ENCODE results near the gene ANXA2.

ANXA2 gene

DNA sequence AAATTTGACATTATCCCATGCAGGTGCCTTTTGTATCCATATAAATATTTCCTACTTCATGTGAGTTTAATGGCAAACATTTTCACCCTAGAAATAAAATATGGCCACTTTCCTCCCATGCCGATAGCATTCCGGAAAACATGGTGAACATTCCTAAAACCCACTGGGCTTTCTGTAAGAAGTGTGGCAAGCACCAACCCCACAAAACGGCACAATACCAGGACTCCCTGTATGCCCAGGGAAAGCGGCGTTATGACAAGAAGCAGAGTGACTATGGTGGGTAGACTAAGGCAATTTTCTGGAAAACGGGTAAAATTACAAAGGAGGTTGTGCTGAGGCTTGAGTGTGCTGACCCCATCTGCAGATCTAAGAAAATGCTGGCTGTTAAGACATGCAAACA, 7.6 kb downstream of the ANXA2 start:
- CTCF ChIA-PET, result no interaction called here

DNA sequence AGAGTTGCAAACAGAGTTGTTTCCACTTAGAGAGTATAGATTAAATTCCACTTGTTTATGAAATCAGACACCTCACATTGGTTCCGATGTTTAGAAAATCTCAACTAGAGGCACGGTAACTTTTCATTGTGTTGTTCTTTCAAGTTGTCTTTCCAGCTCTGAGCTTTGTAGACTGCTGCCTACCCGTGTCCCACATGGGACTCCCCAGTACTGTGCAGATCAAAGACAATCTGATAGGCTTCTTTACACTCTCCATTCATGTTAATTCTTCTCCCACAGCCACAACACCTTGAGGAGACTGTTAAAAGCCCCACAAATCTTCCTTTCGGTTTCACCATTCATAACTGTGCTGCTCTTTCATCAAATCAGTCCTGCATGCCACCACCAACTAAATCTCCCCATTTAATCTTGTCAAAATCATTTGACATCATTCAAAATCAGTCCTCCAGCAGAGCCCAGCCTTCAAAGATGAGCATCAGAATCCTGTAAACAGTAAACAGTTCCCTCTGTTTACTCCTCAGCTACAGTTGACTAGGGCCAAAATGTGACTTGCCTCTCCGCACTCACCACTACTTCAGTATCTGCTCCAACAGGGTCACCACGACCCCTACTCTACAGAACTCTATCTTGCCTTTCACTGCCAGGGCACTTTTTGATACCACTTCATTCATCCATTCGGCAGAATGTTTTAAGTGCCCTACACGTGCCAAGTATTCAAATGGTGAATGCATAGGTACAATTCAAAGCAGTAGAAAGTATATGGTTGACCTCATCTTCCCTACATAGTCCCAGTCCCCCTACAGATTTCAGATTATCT, 8.3 kb downstream of the ANXA2 start:
- no peak overlapping the region for H3K27ac ChIP-seq (ENCODE audit: insufficient read depth in 1 of 2, low read depth in 1 of 2, low read length in 2 of 2, poor library complexity in 1 of 2, severe bottlenecking in 2 of 2)
- H3K4me3 ChIP-seq (ENCODE audit: control insufficient read depth in 1 of 7, extremely low read depth in 1 of 7, insufficient read depth in 4 of 7, low read depth in 2 of 7, low read length in 6 of 7), result no peak overlapping the region
- peaks cover 0 to 4% (median 0%) of the 10 kb centered on the region in 4 experiments for H3K36me3 ChIP-seq (ENCODE audit: control insufficient read depth in 4 of 4, insufficient read depth in 4 of 4, low read length in 3 of 4)
- H3K27me3 ChIP-seq (replicated peaks in 2 of 5; ENCODE audit: control insufficient read depth in 4 of 5, insufficient read depth in 5 of 5, low read length in 4 of 5), result no peaks in the 10 kb centered on the region
- WGBS (ENCODE audit: insufficient coverage), result 96% methylated on average over 6 of the region's 8 CpGs
- CTCF ChIA-PET, result interaction anchor here (0.6 kb wide), 1 partner anchor 150 kb away, joined by 3 read pairs; no protein-coding TSS in a partner anchor
- H3K9me3 ChIP-seq (ENCODE audit: control extremely low read depth in 1 of 5, control insufficient read depth in 4 of 5, insufficient read depth in 2 of 5, low read depth in 1 of 5, low read length in 4 of 5), result no peaks in the 10 kb centered on the region
- POLR2A ChIA-PET, result no interaction called here
- H3K4me1 ChIP-seq (ENCODE audit: control extremely low read depth in 1 of 4, control insufficient read depth in 4 of 4, insufficient read depth in 4 of 4, low read length in 3 of 4), result peaks cover 0 to 1% (median 0%) of the 10 kb centered on the region in 4 experiments
- DNase-seq, result no peak

More for the DNA sequence above, 7.6 kb downstream of the ANXA2 start:
- H3K4me1 ChIP-seq (ENCODE audit: control extremely low read depth in 1 of 4, control insufficient read depth in 4 of 4, insufficient read depth in 4 of 4, low read length in 3 of 4), result peaks cover 0 to 2% (median under 1%) of the 10 kb centered on the region in 4 experiments
- WGBS (ENCODE audit: insufficient coverage), result 97% methylated on average over 6 of the region's 6 CpGs
- POLR2A ChIA-PET, result no interaction called here
- H3K36me3 ChIP-seq (ENCODE audit: control insufficient read depth in 4 of 4, insufficient read depth in 4 of 4, low read length in 3 of 4), result peaks cover 0 to 4% (median 0%) of the 10 kb centered on the region in 4 experiments
- no peak overlapping the region for H3K27ac ChIP-seq (ENCODE audit: insufficient read depth in 1 of 2, low read depth in 1 of 2, low read length in 2 of 2, poor library complexity in 1 of 2, severe bottlenecking in 2 of 2)
- no peaks in the 10 kb centered on the region for H3K9me3 ChIP-seq (ENCODE audit: control extremely low read depth in 1 of 5, control insufficient read depth in 4 of 5, insufficient read depth in 2 of 5, low read depth in 1 of 5, low read length in 4 of 5)
- no peak overlapping the region for H3K4me3 ChIP-seq (ENCODE audit: control insufficient read depth in 1 of 7, extremely low read depth in 1 of 7, insufficient read depth in 4 of 7, low read depth in 2 of 7, low read length in 6 of 7)
- DNase-seq, result no peak
- H3K27me3 ChIP-seq (replicated peaks in 2 of 5; ENCODE audit: control insufficient read depth in 4 of 5, insufficient read depth in 5 of 5, low read length in 4 of 5), result no peaks in the 10 kb centered on the region

GRCh38 chr15:60387321-60387720, 10.5 kb downstream of the ANXA2 start:
- Histone ChIP-seq H3K9me3 (ENCODE audit: control extremely low read depth in 1 of 5, control insufficient read depth in 4 of 5, insufficient read depth in 2 of 5, low read depth in 1 of 5, low read length in 4 of 5) (no peaks in the 10 kb centered on the region), H3K4me3 (ENCODE audit: control insufficient read depth in 1 of 7, extremely low read depth in 1 of 7, insufficient read depth in 4 of 7, low read depth in 2 of 7, low read length in 6 of 7) (no peak overlapping the region), H3K36me3 (ENCODE audit: control insufficient read depth in 4 of 4, insufficient read depth in 4 of 4, low read length in 3 of 4) (peaks cover 0 to 4% (median 0%) of the 10 kb centered on the region in 4 experiments), H3K27me3 (replicated peaks in 2 of 5; ENCODE audit: control insufficient read depth in 4 of 5, insufficient read depth in 5 of 5, low read length in 4 of 5) (no peaks in the 10 kb centered on the region), H3K27ac (ENCODE audit: insufficient read depth in 1 of 2, low read depth in 1 of 2, low read length in 2 of 2, poor library complexity in 1 of 2, severe bottlenecking in 2 of 2) (no peak overlapping the region), H3K4me1 (ENCODE audit: control extremely low read depth in 1 of 4, control insufficient read depth in 4 of 4, insufficient read depth in 4 of 4, low read length in 3 of 4) (no peaks in the 10 kb centered on the region)
- ChIA-PET CTCF (no interaction called here), POLR2A (no interaction called here)
- WGBS (ENCODE audit: insufficient coverage), result no CpG with 5 or more reads among the region's 1 CpG
- no peak for DNase-seq

DNA sequence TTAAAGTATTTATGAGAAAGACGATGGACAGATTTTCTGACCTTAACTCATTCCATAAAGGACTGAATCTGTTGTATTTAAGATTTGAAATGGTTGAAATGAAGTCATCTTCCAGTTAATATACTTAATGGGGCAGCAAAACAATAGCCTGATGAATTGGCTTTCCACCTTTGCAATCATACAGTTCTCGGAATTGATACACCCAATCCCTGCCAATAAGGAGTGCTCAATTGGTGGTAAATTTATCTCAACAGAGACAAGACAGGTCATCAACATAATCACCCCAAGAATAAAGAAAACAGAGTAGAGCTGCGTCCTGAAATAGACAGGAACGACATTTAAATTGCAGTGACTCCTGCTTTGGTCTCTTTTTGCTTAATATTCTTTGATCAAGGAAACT, 11.2 kb downstream of the ANXA2 start:
- H3K4me1 ChIP-seq (ENCODE audit: control extremely low read depth in 1 of 4, control insufficient read depth in 4 of 4, insufficient read depth in 4 of 4, low read length in 3 of 4), result no peaks in the 10 kb centered on the region
- no peak overlapping the region for H3K4me3 ChIP-seq (ENCODE audit: control insufficient read depth in 1 of 7, extremely low read depth in 1 of 7, insufficient read depth in 4 of 7, low read depth in 2 of 7, low read length in 6 of 7)
- H3K27ac ChIP-seq (ENCODE audit: insufficient read depth in 1 of 2, low read depth in 1 of 2, low read length in 2 of 2, poor library complexity in 1 of 2, severe bottlenecking in 2 of 2), result no peak overlapping the region
- ChIA-PET POLR2A (no interaction called here), CTCF (no interaction called here)
- no peaks in the 10 kb centered on the region for H3K9me3 ChIP-seq (ENCODE audit: control extremely low read depth in 1 of 5, control insufficient read depth in 4 of 5, insufficient read depth in 2 of 5, low read depth in 1 of 5, low read length in 4 of 5)
- 100% methylated on average over 1 of the region's 4 CpGs for WGBS (ENCODE audit: insufficient coverage)
- no peak for DNase-seq
- H3K27me3 ChIP-seq (replicated peaks in 2 of 5; ENCODE audit: control insufficient read depth in 4 of 5, insufficient read depth in 5 of 5, low read length in 4 of 5), result no peaks in the 10 kb centered on the region
- peaks cover 0 to 4% (median 0%) of the 10 kb centered on the region in 4 experiments for H3K36me3 ChIP-seq (ENCODE audit: control insufficient read depth in 4 of 4, insufficient read depth in 4 of 4, low read length in 3 of 4)

DNA sequence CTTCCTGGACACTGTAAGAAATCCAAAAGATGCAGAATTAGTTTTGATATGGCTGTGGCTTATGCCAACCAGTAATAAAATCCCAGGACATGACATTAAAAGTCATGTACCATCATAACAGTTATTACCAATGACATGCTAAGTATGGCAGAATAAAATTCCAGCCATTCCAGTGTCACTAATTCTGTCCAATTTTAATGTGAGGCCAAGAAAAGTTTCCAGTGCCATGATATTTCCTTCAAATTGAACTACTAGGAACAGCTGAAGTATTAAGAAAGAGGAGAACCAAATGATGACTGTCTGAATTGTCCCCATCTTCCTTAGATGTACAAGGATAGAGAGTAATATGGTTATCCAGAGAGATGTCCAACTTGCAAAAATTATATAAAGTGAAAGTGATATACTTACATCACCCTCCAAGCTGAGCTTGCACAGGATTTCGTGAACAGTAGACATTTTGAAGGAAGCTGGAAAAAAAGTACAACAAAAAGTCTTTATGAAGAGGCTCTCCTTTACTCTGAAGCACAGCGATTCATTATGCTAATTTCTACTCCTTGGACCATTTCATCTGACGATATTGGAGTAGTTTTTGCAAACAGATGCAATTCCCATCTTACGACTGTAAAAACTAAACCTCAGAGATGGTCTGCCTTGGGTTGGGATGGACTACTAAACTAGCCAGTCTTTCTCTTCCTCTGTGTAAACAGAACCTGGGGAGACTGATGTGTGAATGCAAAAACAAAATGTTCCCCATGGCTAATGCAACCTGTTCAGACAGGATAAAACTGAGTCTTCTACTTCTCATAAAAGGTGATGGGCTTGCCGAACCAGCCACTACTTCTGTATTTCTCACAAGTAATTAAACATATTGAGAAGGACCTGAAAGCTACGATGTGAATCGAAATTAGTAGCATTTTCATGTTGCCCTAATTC, 11.9 kb downstream of the ANXA2 start:
- CTCF ChIA-PET, result no interaction called here
- POLR2A ChIA-PET, result no interaction called here
- no peak for DNase-seq
- H3K27me3 ChIP-seq (replicated peaks in 2 of 5; ENCODE audit: control insufficient read depth in 4 of 5, insufficient read depth in 5 of 5, low read length in 4 of 5), result no peaks in the 10 kb centered on the region
- H3K36me3 ChIP-seq (ENCODE audit: control insufficient read depth in 4 of 4, insufficient read depth in 4 of 4, low read length in 3 of 4), result peaks cover 0 to 4% (median 0%) of the 10 kb centered on the region in 4 experiments
- H3K27ac ChIP-seq (ENCODE audit: insufficient read depth in 1 of 2, low read depth in 1 of 2, low read length in 2 of 2, poor library complexity in 1 of 2, severe bottlenecking in 2 of 2), result no peak overlapping the region
- H3K4me3 ChIP-seq (ENCODE audit: control insufficient read depth in 1 of 7, extremely low read depth in 1 of 7, insufficient read depth in 4 of 7, low read depth in 2 of 7, low read length in 6 of 7), result no peak overlapping the region
- no peaks in the 10 kb centered on the region for H3K9me3 ChIP-seq (ENCODE audit: control extremely low read depth in 1 of 5, control insufficient read depth in 4 of 5, insufficient read depth in 2 of 5, low read depth in 1 of 5, low read length in 4 of 5)
- 95% methylated on average over 5 of the region's 7 CpGs for WGBS (ENCODE audit: insufficient coverage)
- H3K4me1 ChIP-seq (ENCODE audit: control extremely low read depth in 1 of 4, control insufficient read depth in 4 of 4, insufficient read depth in 4 of 4, low read length in 3 of 4), result no peaks in the 10 kb centered on the region

DNA sequence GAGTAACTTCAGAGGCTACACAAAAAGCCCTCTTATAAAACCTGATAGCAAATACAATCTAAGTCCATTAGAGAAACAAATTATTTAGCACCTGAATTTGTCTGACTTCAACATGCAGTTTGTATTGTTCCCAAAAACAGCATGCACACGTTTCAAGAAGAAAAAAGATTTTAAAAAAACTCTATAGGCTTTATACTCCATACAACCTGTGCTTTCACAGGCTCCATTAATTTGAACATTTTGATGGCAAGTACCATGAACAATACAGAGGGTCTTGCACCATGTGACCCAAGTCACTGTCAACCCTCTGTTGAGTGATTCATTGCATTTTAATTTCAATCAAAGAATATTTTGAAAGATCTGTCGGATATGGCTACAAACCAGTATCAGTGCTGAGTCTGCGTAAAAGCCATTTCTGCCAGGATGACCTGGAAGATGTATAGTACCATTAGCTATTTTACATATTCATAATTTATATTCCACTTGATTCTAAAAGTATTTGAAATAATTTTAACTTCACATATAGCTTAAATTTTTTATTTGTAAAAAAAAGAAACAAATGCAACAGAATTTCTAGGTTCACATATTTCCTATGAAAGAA, 13.2 kb downstream of the ANXA2 start:
- WGBS (ENCODE audit: insufficient coverage), result 100% methylated on average over 1 of the region's 3 CpGs
- DNase-seq, result no peak
- CTCF ChIA-PET, result no interaction called here
- H3K4me1 ChIP-seq (ENCODE audit: control extremely low read depth in 1 of 4, control insufficient read depth in 4 of 4, insufficient read depth in 4 of 4, low read length in 3 of 4), result no peaks in the 10 kb centered on the region
- no peak overlapping the region for H3K27ac ChIP-seq (ENCODE audit: insufficient read depth in 1 of 2, low read depth in 1 of 2, low read length in 2 of 2, poor library complexity in 1 of 2, severe bottlenecking in 2 of 2)
- H3K9me3 ChIP-seq (ENCODE audit: control extremely low read depth in 1 of 5, control insufficient read depth in 4 of 5, insufficient read depth in 2 of 5, low read depth in 1 of 5, low read length in 4 of 5), result no peaks in the 10 kb centered on the region
- no peaks in the 10 kb centered on the region for H3K27me3 ChIP-seq (replicated peaks in 2 of 5; ENCODE audit: control insufficient read depth in 4 of 5, insufficient read depth in 5 of 5, low read length in 4 of 5)
- POLR2A ChIA-PET, result no interaction called here
- peaks cover 0 to 7% (median 0%) of the 10 kb centered on the region in 4 experiments for H3K36me3 ChIP-seq (ENCODE audit: control insufficient read depth in 4 of 4, insufficient read depth in 4 of 4, low read length in 3 of 4)
- no peak overlapping the region for H3K4me3 ChIP-seq (ENCODE audit: control insufficient read depth in 1 of 7, extremely low read depth in 1 of 7, insufficient read depth in 4 of 7, low read depth in 2 of 7, low read length in 6 of 7)

Measured in common myeloid progenitor, CD34-positive (primary cell).